Uterine smooth muscle cell (primary cell): Measurements from ENCODE around the gene WASHC2A. TPM values are rescaled to one million over a fixed set of nuclear protein-coding genes. Genes with fewer than 3 reads are reported as not detected.

Experiments used
- total RNA-seq: library from RNA; depleted of rRNA; stranded (reverse); fragments of >200 nt; gene quantifications from 2 replicates; pipeline ENCODE4 v1.2.3, GENCODE V29; 2014

Gene WASHC2A, protein sequence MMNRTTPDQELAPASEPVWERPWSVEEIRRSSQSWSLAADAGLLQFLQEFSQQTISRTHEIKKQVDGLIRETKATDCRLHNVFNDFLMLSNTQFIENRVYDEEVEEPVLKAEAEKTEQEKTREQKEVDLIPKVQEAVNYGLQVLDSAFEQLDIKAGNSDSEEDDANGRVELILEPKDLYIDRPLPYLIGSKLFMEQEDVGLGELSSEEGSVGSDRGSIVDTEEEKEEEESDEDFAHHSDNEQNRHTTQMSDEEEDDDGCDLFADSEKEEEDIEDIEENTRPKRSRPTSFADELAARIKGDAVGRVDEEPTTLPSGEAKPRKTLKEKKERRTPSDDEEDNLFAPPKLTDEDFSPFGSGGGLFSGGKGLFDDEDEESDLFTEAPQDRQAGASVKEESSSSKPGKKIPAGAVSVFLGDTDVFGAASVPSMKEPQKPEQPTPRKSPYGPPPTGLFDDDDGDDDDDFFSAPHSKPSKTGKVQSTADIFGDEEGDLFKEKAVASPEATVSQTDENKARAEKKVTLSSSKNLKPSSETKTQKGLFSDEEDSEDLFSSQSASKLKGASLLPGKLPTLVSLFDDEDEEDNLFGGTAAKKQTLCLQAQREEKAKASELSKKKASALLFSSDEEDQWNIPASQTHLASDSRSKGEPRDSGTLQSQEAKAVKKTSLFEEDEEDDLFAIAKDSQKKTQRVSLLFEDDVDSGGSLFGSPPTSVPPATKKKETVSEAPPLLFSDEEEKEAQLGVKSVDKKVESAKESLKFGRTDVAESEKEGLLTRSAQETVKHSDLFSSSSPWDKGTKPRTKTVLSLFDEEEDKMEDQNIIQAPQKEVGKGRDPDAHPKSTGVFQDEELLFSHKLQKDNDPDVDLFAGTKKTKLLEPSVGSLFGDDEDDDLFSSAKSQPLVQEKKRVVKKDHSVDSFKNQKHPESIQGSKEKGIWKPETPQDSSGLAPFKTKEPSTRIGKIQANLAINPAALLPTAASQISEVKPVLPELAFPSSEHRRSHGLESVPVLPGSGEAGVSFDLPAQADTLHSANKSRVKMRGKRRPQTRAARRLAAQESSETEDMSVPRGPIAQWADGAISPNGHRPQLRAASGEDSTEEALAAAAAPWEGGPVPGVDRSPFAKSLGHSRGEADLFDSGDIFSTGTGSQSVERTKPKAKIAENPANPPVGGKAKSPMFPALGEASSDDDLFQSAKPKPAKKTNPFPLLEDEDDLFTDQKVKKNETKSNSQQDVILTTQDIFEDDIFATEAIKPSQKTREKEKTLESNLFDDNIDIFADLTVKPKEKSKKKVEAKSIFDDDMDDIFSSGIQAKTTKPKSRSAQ (N-terminal part only)
- total RNA-seq: 45.5 and 77.6 TPM in 2 replicates

DNA sequence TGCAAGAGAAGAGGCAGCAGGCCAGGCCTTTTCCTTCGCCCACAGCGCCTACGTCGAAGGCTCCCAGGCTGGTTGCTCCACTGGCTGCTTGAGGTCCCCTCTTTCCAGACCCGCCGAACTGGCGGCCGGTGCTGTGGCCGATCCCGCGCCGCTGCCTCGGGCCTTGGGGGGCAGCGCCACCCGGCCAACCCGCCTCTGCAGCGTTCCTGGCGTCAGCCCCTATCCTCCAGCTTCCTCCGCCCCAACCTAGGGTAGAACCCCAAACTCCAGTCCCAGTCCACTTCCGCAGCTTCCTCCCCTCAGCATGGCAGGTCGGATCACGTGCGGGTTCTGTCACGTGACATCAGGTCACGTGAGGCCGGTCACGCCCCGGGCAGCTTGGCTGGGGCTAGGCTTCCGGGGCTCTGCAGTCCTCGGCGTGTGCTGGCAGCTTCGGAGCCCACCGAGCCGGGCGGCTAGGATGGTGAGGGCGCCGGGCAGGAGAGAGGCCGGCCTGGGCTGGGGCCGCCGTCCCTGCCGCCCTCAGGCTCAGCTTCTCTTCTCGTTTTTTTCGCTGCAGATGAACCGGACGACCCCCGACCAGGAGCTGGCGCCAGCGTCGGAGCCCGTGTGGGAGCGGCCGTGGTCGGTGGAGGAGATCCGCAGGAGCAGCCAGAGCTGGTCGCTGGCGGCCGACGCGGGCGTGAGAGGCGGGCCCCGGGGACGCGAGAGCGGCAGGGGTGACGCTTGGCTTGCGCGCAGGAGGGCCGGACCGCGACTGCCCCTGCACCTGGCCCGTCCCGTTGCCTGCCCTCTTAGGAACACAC, at the start of gene WASHC2A:
Gene WASHC2A (plus strand): TSS at position 409 of the 806 bp plus-strand sequence. CDS start 52 bp downstream, at position 461.

Other genes starting within 250 kb of the WASHC2A start
- 36.9 and 38.4 TPM in 2 replicates for gene PARG, start 125.9 kb upstream of the WASHC2A start, total RNA-seq
- gene TIMM23B, start 125.9 kb upstream of the WASHC2A start, total RNA-seq: 25.4 and 26.8 TPM in 2 replicates
- 3.1 and 3.2 TPM in 2 replicates for gene AGAP6, start 79.5 kb upstream of the WASHC2A start, total RNA-seq
- 0.75 and 0.77 TPM in 2 replicates for gene ASAH2, start 183.6 kb downstream of the WASHC2A start, total RNA-seq